Suppressor macrophage treated with lipopolysaccharide for 1 hour (primary cell): Measurements from ENCODE around the gene WASF3.
A peak's percentile ranks its signal among the peaks of the same experiment; 100 is the strongest.

Source experiments
- DNase-seq, 3 donors: peaks; one replicate each; pipeline ENCODE4 v3.0.0-alpha.2; 2020 to 2022

The WASF3 gene

GRCh38 chr13:26686285-26686684 lies 128.8 kb downstream of the WASF3 start:
- DNase-seq: no peak

- no peak for DNase-seq
Measured at GRCh38 chr13:26688286-26688685, 130.8 kb downstream of the WASF3 start.

DNA sequence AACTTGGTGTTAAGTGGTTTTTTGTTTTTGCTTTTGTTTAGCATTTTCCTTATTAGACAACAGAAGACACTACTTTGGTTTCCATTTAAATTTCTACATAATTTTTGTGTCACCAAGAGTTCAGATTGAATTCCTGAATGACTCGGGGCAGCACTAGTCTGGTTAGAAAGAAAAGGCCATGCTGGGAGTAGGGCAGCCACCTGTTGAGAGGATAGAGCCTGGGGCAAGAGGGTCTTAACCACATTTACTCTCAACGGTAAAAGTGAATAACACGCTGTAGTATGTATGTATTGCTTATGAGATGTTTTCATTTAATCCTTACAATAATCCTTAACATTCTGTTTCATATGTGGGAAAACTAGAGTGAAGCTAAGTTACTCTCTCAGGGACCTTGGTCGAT lies 131.5 kb downstream of the WASF3 start:
- no peak for DNase-seq

DNA sequence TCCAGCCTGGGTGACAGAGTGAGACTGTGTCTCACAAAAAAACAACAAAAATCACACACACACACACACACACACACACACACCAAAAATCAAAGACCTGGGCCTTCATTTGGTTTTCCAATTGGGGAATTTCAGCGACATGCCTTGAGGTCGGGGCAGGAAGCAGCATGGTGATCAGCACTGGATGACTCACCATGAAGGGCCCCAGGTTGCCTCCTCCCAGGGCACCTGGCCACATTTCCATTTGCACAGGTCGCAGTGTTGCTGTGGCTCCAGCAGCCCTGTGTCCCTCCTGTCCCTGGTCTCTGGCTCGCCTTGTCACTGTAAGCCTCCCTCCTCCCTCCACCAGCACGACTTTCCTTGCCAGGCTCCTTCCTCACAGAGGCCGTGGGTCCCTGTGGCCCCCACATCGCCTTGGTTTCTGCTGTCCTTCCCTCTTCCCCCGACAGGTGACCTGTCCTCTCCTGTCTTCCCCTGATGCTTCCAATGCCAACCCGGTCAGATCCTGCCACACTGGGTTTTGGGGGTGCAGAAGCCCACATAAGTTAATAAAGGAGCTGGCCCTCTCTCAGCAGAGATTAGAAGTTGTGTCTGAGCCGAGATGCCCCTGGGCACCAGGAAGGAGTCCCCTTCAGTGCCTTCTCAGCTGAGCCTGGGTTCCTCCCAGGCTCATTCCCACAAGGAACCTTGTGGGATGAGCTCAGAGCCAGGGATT lies 136.4 kb downstream of the WASF3 start:
- no peak for DNase-seq

DNA sequence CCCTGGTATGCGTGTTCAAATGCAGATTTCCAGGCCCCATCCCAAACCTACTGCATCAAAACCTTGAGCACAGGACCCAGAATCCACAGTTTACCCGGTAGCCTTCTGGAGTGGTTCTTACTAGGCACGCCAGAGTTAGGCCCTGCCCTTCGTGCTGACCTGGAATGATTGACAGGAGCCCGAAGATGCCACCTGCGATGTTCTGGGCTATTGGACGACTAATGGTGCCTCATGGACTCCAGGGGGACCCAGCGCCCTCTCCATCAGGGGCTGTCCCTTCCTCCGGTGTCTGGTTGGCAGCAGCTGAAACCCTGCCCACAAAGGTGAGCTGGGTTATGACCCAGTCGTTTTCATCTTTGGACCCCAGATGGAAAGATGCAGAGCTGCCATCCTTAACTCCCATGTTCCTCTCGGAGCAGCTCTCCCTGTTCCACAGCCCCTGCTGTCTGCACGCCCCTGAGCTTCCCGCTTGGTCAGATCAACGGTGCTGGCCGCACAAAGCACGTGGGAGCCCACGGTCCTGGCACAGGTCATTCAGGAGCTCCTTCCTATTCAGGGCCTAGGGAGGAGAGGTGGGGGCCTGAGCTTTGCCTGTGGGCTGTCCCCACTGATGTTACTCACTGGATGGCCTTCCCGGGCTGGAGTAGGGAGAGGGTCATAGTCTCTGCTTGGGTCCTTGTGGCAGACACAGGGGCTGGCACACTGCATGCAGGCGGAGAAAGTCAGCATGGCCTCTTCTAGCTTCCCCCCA lies 137.3 kb downstream of the WASF3 start:
- DNase-seq: no peak

DNA sequence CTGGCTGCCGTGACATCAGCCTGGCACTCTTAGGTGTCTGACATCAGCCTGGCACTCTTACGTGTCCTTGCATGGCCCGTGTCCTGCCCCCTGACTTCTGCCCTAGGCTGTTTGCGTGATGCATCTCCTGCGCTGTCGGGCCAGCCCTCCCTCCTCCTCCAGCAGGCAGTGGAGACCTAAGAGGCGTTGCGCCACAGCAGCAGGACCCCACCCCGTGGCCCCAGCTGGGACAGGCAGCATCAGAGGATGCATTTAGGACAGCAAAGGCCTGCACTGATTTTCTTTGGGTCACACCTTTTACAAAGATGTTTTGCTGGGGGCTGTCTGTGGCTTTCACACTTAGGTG lies 137.8 kb downstream of the WASF3 start:
- DNase-seq: no peak

GRCh38 chr13:26695891-26696311 lies 138.4 kb downstream of the WASF3 start:
- no peak for DNase-seq

- DNase-seq: no peak
Measured at GRCh38 chr13:26697069-26697955, 139.8 kb downstream of the WASF3 start.

DNA sequence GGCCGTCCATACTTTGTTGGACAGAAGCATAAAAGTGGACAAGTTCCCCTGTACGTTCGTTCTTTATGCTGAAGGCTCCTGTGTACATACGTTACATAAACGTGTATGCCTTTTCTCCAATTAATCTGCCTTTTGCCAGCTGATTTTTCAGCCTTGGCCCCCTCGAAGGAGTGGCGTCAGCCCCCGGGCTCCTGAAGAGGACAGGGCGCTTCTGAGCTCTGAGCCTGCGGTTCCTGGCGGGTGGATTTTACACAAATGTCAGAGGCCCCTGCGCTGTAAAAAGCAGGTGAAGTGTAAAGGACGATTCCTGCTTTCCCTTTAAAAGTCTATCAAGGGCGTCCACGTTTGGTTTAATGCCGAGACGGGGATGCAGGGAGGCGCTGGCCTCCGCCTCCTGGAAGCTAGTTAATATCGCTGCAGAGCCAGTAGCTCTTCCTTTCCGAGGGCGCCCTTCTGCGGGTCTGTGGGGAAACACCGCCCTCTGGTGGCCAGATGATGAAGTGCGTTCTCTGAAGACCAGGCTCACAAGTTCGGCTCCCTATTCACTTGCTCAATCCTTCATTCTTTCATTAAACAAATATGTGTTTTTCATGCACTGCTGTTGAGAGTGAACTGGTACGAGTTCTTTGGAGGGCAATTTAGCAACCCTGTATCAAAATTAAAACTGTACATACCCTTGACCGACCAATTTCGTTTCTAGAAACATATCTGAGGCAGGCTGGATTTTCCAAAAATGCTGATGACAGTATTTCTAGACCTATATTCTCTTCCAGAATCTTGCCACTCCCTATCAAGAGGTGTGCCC lies 141.1 kb downstream of the WASF3 start:
- peak; percentile 72 to 85 (median 84) for DNase-seq

DNA sequence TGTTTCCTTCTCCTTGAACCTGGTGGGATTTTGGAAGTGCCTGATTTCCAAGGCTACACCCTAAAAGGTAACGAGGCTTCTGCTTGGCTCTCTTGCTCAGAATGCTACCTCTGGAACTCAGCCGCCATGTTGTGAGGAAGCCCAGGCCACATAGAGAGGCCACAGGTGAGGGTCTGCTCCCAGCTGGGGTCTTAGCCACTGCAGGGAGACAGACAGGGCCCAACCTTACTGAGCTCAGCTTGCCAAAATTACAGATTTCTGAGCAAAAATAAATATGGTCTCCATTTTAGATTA lies 141.7 kb downstream of the WASF3 start:
- DNase-seq: no peak

- no peak for DNase-seq
Measured at GRCh38 chr13:26705536-26705935, 148.1 kb downstream of the WASF3 start.

- no peak for DNase-seq
Measured at GRCh38 chr13:26706381-26706780, 148.9 kb downstream of the WASF3 start.

DNA sequence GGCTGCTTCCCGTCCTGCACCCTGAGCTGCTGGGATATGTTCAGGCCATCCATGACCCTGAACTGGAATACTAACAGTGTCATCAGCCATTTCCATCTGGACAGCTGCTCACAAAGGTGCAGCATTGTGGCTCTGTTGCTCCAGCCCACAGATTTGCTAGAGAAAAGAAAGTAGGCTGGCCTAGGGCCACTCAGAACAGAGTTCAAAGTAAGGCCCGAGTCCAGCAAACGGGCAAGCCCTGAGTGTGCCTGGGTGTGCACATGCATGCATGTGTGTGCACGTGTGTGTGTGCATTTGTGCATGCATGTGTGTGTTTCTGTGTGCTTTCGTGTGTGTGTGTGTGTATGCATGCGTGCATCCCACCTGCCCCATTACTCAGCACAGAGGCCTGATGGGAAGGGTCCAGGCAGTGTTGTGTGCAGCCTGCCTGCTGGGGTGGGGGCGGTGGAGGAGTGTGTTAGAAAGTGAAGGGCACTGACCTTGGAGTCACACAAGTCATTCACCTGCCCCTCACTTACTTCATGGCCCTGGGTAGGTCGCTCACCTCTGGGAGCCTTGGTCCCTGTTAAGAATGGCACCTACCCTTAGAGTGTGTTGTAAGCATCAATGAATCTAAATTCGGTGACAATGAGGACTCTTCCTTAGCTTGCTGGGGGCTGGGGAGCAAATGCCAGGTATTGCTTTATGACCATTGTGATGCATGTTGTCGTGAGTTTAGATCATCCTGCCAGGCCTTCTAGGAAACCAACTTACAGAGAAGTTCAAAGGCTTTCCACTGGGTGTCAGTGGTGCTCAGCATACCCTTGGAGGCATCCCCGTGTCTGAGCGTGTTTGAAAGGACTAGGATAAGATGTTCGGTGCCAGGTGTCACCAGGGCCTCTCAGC lies 149.9 kb downstream of the WASF3 start:
- DNase-seq: peak; percentile 48 to 61 (median 59)

DNA sequence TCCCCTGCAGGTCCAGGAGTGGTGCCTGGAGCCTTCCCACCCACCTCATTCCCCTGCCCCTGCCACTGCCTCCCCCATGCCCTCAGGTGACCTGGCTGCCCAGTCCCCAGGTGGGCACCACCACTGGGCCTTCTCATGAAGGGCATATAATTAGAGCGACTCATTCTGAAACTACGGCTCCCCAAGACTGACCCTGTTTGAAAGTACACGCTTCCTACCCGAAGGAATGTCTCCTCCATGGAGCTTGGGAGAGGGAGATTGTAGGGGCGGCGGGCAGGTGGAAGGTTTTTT lies 150.5 kb downstream of the WASF3 start:
- DNase-seq: no peak

DNA sequence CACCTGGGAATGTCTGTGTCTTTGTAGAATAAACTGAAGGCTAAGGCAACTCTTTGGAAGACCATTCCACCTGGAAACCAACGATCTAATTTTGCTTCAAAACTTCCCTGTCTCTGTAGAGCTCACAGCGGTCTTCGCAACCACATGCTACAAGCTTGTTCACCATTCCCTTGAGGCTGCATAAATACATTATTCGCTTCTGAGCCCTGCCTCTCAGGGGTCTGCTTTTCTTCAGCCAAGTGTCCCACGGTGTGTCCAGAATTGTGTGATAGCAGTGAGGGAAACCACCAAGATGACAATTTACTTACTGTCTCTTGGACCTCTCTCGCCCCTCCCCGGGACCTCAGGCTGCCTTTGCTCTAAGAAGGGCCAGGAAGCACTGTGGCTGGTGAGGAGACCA lies 152.0 kb downstream of the WASF3 start:
- DNase-seq: no peak

DNA sequence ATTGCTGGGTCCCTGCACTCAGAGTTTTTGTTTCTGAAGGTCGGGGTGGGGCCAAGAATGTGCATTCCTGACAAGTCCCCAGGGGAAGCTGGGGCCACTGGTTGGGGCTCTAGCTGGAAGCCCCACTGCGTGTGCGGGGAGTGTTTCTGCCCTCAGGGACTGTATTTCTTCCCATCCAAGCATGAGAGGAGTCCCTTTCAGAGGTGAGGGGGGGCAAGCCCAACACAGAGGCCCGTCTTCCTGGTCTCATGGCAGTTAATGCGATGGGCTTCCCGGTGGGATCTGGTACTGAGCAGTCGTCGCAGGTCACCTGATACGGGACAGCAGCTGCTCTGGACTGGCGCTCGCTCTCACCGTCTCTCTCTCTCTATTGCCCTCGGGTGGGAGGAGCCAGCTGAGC lies 152.7 kb downstream of the WASF3 start:
- no peak for DNase-seq

GRCh38 chr13:26711211-26711610 lies 153.7 kb downstream of the WASF3 start:
- DNase-seq: no peak

DNA sequence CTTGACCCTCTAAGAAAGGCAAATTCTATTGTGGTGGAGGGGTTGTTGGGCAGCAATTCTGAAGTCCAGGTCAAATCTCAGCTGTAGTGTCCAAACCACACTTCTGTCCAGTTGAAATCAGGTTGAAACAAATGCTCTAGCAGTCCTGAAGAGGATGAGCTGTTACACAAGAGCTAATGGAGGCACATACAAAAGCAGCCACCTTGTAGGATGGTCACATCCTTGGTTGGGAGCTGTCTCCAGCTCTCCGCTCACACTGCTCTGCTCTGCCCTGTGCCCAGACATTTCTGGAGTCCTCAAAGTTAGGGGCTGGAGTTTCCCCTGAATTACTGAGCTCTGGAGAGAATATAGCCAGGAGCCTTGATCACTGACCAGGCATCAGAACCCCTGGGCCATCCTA lies 155.9 kb downstream of the WASF3 start:
- DNase-seq: no peak

DNA sequence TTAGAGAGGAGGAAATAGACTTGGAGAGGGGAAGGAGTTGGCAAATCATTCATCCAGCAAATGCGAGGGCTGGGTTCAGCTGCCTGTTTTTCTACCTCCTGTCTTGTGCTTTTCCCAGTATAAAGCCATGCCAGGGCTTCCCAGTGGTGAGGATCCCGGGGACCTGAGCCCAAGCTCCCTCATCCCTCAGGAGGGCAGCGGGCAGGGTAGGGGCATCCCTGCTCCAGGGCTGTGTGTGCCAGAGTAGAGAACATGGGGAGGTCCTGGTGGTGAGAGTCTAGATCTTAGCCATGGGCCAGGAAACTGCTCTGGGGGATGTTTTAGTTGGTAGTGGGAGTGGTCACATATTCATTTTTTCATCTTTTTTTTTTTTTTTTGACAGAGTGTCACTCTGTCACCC lies 159.5 kb downstream of the WASF3 start:
- DNase-seq: no peak

GRCh38 chr13:26718146-26718545 lies 160.7 kb downstream of the WASF3 start:
- no peak for DNase-seq

GRCh38 chr13:26718872-26719271 lies 161.4 kb downstream of the WASF3 start:
- no peak for DNase-seq

DNA sequence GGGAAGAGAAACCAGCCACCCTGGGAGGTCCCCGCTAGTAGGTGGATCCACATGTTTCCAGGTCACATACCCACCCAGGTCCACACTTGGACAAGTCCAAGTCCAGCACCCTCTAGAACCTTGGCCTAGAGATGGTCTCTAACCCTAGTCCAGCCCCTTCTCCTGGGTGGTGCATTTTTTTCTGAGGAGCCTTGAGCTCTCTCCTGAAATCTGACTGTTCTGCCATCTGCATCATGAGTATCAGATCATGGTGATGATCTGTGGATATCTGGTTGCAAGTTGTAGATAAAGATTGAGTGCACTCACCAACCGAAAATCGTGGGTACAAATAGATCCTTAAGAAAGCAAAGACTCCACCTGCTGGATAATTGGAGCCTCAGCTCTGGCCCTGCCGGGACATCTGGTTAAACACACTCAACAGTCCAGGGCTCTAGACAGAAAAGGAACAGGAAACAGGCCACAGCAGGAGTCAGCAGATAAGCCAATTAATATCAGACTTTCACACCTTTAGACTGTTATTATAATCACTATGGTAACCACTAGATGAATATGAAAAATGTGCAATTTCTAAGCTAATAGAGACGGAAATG lies 162.0 kb downstream of the WASF3 start:
- peak in 2 of 3 donors; percentile 14 to 29 for DNase-seq
